ENCODE measurements around the gene ISCA2. TPM values are rescaled to one million over a fixed set of nuclear protein-coding genes. Genes with fewer than 3 reads are reported as not detected.

Gene ISCA2
- total and polyA plus RNA-seq, 2 donors (not counting 3 experiments of a cell fraction or from before 2014, with no cell fraction given): 22.6 to 25.7 TPM

GRCh38 chr14:74504874-74505720 is 11.5 kb downstream of the ISCA2 start:
- no peaks in the 10 kb centered on the region for H3K9me3 ChIP-seq (replicated peaks; ENCODE audit: control insufficient read depth, insufficient read depth, low read length)
- POLR2A ChIA-PET: no interaction called here
- no peak overlapping the region for H3K9ac ChIP-seq (replicated peaks; ENCODE audit: extremely low read depth, insufficient read depth, low read length)
- intact Hi-C loops (cut with micrococcal nuclease) (loop anchor here (5.0 kb wide), 1 partner anchor 297 kb away; no protein-coding TSS in a partner anchor), dilution Hi-C loops (cut with MboI; ENCODE audit: extremely low pct_ligation_motif_present, low sequenced_read_pairs) (no loop called here)
- H3K4me1 ChIP-seq (ENCODE audit: control insufficient read depth, extremely low read depth, insufficient read depth, low read length): no peaks in the 10 kb centered on the region
- H4K20me1 ChIP-seq (replicated peaks; ENCODE audit: control insufficient read depth, extremely low read depth, insufficient read depth, low read length): no peaks in the 10 kb centered on the region
- DNase-seq (ENCODE audit: low read depth, low spot score) (no peak), FAIRE-seq (no peak)
- no peaks in the 10 kb centered on the region for H3K9me1 ChIP-seq (replicated peaks; ENCODE audit: control insufficient read depth, extremely low read depth, insufficient read depth, low read length)
- no TSS peak for BruUV-seq (replicated peaks)
- no peaks in the 10 kb centered on the region for H3K79me2 ChIP-seq (ENCODE audit: control insufficient read depth, insufficient read depth, low read length)
- CTCF ChIA-PET: no interaction called here
- H3K4me2 ChIP-seq (ENCODE audit: insufficient read depth, low read length): no peak overlapping the region
- H3K4me3 ChIP-seq (replicated peaks in 1 of 3; ENCODE audit: insufficient read depth in 1 of 3, low read depth in 1 of 3, low read length in 3 of 3): no peak overlapping the region
- TF ChIP-seq POLR2AphosphoS5 (IDR thresholded peaks at IDR 0.05; ENCODE audit: insufficient read depth, low read depth, low read length): no peak
- H3K27ac ChIP-seq (ENCODE audit: insufficient read depth, low read depth, low read length): no peak overlapping the region
- no peaks in the 10 kb centered on the region for H3K27me3 ChIP-seq (ENCODE audit: control insufficient read depth in 2 of 2, insufficient read depth in 2 of 2, low read length in 2 of 2)
- H2AFZ ChIP-seq (ENCODE audit: low read depth, low read length): no peak overlapping the region
- peaks cover 41 to 83% of the 10 kb centered on the region in 2 experiments for H3K36me3 ChIP-seq (ENCODE audit: control insufficient read depth in 2 of 2, extremely low read depth in 1 of 2, insufficient read depth in 2 of 2, low read length in 2 of 2)

- Histone ChIP-seq H2AFZ (ENCODE audit: low read depth, low read length) (no peak overlapping the region), H3K79me2 (ENCODE audit: control insufficient read depth, insufficient read depth, low read length) (no peaks in the 10 kb centered on the region), H3K36me3 (ENCODE audit: control insufficient read depth in 2 of 2, extremely low read depth in 1 of 2, insufficient read depth in 2 of 2, low read length in 2 of 2) (peaks cover 36 to 82% of the 10 kb centered on the region in 2 experiments), H3K9me3 (replicated peaks; ENCODE audit: control insufficient read depth, insufficient read depth, low read length) (no peaks in the 10 kb centered on the region), H3K27ac (ENCODE audit: insufficient read depth, low read depth, low read length) (no peak overlapping the region), H3K4me1 (ENCODE audit: control insufficient read depth, extremely low read depth, insufficient read depth, low read length) (no peaks in the 10 kb centered on the region), H3K4me3 (replicated peaks in 1 of 3; ENCODE audit: insufficient read depth in 1 of 3, low read depth in 1 of 3, low read length in 3 of 3) (no peak overlapping the region), H3K4me2 (ENCODE audit: insufficient read depth, low read length) (no peak overlapping the region), H3K9me1 (replicated peaks; ENCODE audit: control insufficient read depth, extremely low read depth, insufficient read depth, low read length) (no peaks in the 10 kb centered on the region), H4K20me1 (replicated peaks; ENCODE audit: control insufficient read depth, extremely low read depth, insufficient read depth, low read length) (no peaks in the 10 kb centered on the region), H3K9ac (replicated peaks; ENCODE audit: extremely low read depth, insufficient read depth, low read length) (no peak overlapping the region), H3K27me3 (ENCODE audit: control insufficient read depth in 2 of 2, insufficient read depth in 2 of 2, low read length in 2 of 2) (no peaks in the 10 kb centered on the region)
- ChIA-PET CTCF (no interaction called here), POLR2A (no interaction called here)
- intact Hi-C loops (cut with micrococcal nuclease): no loop called here
- no TSS peak for BruUV-seq (replicated peaks)
- no peak for FAIRE-seq
- dilution Hi-C loops (cut with MboI; ENCODE audit: extremely low pct_ligation_motif_present, low sequenced_read_pairs): no loop called here
- no peak for TF ChIP-seq POLR2A (IDR thresholded peaks at IDR 0.05; ENCODE audit: low read depth, low read length)
- no peak for TF ChIP-seq MAX (IDR thresholded peaks at IDR 0.05; ENCODE audit: insufficient read depth, insufficient read length)
- TF ChIP-seq MYC (IDR thresholded peaks at IDR 0.05; ENCODE audit: low read depth, low read length): no peak
- no peak for TF ChIP-seq EZH2 (IDR thresholded peaks at IDR 0.05; ENCODE audit: borderline replicate concordance, low read depth, low read length, severe bottlenecking)
- no peak for TF ChIP-seq FOS (IDR thresholded peaks at IDR 0.05; ENCODE audit: borderline replicate concordance, insufficient read depth, low read length)
- no peak for TF ChIP-seq GATA2 (IDR thresholded peaks at IDR 0.05; ENCODE audit: insufficient read depth, insufficient read length, low read depth, low read length)
- no peak for TF ChIP-seq POLR2AphosphoS5 (IDR thresholded peaks at IDR 0.05; ENCODE audit: insufficient read depth, low read depth, low read length)
- no peak for TF ChIP-seq JUN (IDR thresholded peaks at IDR 0.05; ENCODE audit: borderline replicate concordance, insufficient read depth, insufficient read length, low read depth)
- no peak for TF ChIP-seq CTCF (IDR thresholded peaks at IDR 0.05; ENCODE audit: extremely low read depth in 1 of 2, insufficient read depth in 1 of 2, low read depth in 1 of 2, low read length in 2 of 2)
- DNase-seq (ENCODE audit: low read depth, low spot score): no peak
These were observed 12.3 kb downstream of the ISCA2 start for GRCh38 chr14:74505831-74506230.
